ENCODE data around the gene POMGNT1.

The POMGNT1 gene

DNA sequence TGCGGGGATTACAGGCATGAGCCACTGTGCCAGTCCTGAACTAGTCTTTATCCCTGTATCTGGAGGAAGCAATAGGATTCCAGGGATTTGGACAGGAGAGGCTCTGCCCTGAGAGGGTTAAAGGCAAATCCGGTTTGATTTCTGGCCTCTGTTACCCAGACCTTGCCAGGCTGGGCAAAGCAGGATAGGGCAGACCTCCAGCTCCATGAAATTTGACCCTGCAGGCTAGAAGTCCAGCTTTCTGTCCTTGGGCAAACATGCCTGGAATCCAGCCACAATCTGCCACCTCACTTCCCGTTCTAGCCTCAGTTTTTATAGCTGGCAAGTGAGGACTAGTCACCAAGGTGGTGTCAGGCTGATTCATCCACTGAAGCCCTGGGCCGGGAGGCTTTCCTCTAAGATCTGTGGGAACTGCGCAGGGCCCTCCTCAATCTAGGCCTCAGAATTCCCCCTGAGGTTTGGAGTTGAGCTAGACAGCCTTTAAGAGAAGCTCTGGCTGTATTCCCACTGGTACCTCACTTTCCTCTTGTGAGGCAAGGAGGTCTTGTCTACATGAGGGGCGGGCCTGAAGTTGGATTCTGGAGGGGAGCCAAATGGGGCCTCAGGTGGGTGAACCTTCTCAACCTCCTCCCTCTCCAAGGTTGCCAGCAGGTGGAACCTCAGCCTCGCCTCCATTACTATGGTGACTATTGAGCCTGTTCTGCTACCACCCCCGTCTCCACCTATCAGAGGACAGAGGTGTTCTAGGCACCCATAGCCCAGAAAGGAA, 15.0 kb downstream of the POMGNT1 start:
- DNase-seq, result peak; percentile 95

DNA sequence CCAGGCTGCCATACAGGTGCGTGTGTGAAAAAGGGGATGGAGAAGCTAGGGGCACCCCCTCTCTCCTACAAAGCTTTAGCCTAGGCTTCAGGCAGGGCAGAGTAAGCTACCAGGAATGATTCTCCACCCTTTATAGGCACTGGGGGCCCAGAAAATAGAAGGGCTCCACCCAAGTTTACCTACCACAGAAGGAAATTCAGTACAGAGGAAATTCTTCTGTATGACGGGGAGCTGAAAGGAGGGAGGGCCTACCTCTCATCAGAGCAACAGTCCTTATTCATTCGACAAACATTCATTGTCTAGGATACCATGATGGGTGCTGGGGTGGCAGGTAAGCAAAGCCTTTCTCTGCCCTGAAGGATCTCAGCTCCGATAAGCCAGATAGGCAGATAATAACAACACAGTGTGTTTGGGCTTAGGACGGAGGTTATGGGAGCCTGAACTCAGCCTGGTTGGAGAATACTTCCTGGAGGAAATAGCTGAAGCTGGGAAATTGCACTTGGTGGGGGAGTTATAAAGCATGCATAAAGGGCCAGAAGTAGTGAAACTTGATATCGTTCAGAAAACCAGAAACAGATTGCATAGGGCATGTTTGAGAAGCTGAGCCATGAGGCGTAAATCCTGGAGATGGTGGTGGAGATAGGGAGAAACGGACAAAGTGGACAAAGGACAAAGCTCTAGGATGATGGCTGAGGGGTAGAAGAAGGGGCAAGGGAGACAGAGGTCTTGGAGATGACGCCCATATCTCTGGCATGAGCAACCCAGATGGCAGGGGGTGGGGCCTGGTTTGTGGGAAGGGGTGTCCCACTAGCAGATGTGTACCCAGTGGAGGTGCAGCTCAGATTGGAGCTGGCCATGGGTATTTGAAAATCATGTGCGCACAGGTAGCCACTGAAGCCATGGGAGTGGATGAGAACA, 16.6 kb downstream of the POMGNT1 start:
- peak; percentile 49 for DNase-seq

DNA sequence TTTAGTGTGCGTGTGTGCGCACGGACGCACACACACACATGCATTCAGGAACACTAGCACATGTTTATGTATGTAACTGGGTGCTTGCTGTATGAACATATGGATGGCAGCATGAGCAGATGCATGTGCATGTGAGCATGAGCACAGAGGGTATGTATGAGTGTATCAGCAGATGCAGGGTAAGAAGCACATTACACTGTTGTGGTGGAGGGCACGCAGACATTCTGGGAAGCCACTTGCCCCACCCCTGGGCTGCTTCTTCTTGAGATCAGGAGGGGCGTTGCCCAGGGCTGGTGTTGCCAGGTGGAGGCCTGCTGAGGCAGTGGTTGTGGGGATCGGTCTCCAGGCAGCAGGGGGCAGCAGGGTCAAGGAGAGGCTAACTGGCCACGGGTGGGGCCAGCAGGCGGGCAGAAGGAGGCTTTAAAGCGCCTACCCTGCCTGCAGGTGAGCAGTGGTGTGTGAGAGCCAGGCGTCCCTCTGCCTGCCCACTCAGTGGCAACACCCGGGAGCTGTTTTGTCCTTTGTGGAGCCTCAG, 18.1 kb downstream of the POMGNT1 start:
- no peak for DNase-seq

DNA sequence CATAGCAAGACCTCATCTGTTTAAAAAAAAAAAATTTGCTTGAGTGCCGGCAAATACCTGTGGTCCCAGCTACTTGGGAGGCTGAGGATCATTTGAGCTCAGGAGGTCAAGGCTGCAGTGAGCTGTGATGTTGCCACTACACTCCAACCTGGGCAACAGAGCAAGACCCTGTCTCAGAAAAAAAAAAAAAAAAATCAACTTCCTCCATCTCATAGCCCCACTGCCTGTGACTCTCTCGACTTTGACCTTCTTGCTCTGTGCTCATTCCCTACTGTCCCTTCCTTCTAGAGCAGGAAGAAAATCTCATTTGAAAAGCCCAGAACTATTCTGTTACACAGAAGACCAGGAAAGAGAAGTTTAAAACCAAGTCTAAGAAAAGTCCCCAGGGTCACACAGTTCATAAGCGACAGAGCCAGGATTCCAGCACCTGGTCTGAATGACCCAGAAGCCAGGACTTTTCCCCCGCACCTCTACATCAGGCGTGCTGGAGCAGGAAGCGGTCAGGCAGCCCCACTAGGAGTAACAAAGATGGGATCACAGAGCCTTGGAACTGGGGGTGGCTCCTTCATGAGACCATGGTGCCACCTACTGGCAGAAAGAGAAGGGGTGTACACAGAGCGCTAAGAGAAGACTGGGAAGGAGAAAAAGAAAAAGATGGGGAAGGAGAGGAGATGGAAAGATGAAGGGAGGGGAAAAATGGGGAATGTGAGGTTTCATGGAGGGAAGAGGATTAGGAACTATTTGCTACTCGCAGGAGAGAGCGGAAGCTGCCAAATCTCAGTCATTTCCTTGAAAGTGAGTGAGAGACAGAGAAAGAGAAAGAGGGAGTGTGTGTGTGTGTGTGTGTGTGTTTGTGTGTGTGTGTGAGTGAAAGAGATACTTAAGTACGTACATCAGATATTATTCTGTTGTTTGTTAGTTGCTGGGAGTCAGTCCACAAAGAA, 18.8 kb downstream of the POMGNT1 start:
- DNase-seq, result peak; percentile 85

DNA sequence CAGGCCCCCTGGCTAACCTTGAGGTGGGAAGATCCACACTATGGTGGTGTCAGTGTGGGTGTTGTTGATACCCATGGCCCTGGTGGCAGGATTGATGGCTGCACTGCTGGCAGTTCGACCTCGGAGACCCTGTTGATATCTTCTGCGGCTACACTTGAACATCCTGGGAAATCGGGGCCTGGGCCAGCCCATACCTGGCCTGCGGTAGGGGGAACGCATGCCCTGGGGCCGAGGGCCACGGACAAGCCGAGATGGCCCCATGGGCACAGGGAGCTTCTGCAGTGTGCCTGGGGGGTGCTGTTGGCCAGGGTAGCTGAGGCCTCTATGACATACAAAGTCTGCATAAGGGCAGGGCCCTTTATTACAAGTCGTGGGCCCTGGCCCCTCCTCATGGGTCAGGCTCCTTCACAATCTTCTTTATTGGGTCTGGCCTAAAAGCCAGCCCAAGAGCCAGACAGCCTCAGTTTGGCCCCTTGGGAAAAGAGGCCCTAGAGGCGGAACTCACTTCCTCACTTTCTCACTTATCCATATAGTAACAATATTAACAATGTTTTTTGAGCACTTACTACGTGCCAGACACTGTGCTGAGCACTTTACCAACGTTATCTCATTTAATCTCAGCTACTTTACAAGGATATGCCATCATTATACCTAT, 21.9 kb downstream of the POMGNT1 start, which contains the start of gene P3R3URF:
P3R3URF (minus strand) TSS at position 278 of the 655 bp plus-strand sequence; CDS start at position 261, 17 bp downstream.
- no peak for DNase-seq

DNA sequence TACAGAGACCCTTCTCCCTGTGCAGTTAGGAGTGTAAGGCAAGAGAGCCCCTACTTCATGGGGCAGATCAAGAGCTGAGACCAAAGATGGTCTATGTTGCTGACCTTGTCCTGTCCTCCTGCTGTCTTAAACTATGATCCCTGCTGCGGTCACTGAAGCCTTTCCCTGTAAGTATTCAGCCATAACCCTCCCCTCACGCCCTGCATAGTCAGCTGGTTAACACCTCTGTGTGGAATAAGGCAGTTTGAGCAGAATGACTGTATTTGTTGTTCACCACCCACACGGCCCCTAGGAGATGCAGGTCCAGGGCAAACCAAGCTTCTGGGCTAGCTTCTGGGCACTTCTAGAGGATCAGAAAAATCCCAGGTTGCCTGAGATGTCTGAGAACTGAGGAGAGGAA, 23.0 kb downstream of the POMGNT1 start:
- no peak for DNase-seq

DNA sequence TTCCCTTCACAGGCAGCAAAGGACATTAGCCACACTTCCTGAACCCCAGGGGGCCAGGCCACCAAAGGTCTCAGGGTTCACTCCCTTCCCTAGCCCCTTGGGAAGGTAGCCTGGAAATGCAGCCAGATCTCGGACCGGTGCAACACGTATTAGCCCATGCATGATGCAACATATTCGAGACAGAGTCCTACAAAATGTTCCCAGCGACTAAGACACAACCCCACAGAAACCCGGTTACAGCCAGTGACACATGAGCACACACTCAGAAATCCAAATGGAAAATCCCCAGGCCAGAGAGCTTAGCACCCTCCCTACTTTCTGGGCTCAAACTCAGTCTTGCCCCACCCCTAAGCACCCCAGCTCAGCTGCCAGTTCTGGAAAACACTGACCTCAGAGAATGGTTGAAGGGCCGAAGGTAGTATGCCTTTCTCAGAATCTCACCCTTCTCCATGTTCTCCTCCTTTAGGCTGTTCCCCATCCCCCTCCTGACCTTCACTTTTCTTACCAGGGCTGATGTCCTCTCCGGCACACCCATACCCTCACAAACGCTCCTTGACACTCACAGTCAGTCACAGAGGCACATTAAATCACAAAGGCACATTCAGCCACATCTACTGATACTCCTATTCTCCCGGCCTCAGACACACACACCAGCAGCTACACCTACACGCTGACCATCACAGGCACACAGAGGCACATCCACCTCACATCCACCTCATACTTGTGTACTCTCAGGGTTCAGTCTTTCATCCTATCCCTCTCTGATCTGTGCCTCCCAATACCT, 23.6 kb downstream of the POMGNT1 start, which contains the start of gene TSPAN1:
TSPAN1 (plus strand) TSS at position 640 of the 784 bp plus-strand sequence. CDS start 6,021 bp downstream, outside the sequence.
- peak; percentile 46 for DNase-seq

DNA sequence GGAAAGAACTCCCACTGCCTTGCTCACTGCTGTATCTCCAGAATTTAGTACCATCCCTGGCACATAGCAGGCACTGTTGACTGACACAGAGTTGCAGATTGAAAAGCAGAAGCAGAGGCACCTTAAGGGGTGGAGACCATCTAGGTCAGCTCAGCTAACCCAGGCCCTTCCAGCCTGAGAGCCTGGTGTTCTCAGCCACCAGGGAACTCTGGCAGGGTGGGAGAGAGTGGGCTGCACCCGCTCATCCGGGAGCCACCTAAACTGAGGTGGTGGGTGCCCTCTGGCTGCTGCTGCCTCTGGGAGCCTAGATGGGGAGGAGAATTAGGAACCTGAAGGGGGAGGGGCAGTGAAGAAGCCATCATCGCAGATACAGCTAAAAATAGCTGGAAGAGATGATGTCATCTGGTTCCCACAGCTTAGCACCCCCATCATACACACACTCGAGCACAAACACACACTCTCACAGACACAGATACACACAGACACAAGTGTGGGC, 24.8 kb downstream of the POMGNT1 start:
- DNase-seq, result peak; percentile 57

DNA sequence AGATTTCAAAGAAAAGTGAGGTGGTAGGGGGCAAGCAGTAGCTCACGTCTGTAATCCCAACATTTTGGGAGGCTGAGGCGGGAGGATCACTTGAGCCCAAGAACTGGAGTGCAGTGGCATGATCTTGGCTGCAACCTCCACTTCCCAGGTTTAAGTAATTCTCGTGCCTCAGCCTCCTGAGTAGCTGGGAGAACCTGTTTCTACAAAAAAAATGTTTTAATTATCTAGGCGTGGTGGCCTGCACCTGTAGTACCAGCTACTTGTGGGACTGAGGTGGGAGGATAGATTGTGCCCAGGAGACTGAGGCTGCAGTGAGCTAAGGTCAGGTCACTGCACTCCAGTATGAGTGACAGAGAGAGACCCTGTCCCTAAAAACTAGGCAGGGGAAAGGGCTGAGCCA, 25.9 kb downstream of the POMGNT1 start:
- no peak for DNase-seq

DNA sequence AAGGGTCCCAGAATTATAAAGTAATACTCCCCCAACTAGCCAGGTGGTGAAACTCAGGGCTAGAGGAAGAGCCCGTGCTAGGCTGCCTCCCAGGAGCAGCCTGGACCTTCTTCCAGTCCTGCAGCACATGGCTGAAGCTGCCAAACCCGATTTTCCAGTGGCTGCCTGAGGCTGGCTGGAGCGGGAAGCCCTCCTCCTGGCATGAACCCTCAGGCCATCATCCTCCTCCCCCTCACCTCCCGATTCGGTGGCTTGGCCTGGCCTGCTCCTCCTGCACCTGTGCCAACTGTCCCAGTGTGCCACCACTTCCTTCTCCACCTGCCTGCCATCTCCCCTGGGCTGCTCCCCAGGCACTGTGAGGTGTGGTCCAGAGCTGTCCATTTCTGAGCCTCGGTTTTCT, 26.4 kb downstream of the POMGNT1 start:
- DNase-seq, result no peak

DNA sequence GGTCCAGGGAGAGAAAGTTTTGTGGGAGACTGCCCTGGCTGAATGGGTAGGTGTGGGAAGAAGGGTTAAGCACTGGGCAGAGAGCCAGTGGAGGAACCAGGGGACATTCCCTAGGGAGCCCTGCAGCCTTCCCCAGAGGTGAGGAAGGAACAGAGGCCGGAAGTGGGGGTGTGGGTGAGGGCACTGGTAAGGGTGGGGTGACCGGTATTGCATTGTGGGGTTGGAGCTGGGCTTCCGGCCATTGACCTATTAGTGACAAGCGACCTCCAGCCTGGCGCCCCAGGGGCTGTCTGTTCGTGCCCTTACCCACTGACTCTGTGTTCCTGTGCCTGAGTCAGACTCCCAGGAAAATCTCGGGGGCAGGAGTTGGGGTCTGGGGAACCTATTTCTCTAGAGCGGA, 26.9 kb downstream of the POMGNT1 start:
- DNase-seq, result no peak

DNA sequence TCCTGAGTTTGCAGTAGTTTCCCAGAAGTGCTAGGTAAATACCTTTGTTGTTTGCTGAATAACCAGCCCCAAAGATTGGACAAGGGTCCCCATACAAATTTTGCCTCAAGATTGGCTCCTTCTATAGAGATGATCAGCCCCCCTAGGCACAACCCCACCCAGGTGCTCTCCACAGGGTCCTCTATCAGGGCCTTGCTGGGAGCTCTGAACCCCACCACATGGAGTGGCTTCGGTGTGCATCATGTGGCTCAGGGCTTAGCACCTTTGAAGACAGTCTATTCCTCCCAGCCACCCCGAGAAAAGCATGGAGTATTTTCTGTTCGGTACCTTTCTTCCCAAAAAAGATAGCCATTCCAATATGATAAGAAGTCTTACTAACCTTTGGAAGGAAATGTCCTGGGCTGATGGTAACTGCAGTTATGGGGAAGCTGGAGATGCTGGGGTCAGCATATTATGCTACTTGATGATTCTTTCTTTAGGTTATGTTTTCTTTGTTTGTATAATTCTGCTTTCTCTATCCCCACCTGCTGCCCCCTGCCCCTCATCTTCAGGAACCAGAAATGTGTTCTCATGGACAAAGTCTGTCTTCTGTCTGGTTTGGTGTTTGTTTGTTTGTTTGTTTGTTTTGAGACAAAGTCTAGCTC, 28.3 kb downstream of the POMGNT1 start:
- no peak for DNase-seq

DNA sequence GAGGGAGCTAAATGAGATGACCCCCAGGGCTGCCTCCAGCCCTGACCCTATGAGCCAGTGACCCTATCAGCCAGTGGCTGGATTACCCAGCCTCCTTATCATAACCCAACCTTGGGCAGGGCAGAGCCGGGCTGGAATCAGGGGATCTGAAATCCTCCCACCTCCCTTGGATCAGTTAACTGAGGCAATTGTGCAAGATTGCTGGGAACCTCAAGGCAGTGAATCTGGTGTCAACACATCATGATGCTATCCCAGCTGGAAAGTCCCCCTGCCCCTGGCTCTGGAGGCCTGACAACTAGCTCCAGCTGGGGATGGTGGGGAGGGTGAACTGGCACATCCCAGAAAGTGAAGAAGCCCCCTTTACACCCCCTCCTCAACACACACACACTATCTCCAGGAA, 29.8 kb downstream of the POMGNT1 start:
- no peak for DNase-seq

DNA sequence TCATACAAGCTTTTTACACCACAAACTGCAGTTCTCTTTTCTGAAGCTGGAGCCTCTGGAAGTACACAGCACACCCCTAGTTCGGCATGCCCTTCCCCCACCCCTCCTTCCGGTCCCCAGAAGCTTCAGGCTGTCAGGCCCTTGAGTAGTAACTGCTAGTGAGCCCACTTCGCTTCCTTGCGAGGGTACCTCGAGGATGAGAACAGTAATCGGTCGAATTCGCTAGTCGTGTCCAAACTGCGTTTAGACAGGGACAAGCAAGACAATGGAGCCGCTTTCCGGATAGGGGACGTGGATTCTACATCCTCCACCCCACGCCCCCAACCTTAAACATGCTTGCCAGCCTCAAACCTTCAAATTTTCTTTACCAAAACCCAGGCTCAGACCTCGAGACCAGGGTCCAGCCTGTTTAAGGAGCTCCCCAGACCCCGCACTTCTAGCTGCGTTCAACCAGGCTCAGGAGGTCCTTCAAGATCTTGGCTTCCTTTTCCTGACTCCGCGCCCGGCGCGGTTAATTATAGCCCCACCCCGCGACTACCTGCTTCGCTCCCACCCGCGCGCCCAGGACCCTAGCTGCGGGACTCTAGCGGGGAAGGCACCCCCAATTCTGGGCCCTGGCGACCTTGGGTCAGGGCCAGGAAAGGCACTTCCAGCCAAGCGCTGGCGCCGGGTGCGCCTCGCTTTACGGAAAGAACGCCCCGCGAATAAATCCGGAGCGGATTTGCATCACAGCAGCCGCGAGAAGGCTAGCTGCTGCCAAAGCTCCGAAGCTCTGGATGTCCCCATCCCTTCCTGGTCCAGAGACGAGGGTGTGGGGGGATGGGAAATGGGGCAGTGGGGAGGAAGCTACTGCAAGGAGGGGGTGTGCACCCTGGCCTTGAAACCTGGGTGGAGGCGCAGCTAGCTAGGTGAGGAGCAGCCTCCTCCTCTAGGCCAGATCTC, 31.4 kb downstream of the POMGNT1 start:
- no peak for DNase-seq

DNA sequence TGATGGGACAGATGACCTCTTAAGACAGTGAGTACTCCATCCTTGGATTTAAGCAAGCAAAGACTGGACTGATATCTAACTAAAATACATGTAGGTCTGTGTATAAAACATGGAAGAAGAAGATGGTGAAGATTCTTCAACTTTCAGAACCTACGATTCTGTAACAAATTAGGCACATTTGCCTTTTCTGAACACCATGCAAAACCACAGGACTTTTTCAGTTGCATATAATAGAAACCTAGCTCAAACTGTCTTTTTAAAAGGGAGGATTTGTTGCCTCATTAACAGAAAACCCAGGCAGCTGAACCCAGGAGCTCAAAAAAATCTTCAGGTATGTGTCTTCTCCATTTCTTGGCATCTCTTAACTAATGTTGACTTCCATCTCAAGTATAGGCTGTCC, 38.0 kb downstream of the POMGNT1 start:
- DNase-seq, result no peak

DNA sequence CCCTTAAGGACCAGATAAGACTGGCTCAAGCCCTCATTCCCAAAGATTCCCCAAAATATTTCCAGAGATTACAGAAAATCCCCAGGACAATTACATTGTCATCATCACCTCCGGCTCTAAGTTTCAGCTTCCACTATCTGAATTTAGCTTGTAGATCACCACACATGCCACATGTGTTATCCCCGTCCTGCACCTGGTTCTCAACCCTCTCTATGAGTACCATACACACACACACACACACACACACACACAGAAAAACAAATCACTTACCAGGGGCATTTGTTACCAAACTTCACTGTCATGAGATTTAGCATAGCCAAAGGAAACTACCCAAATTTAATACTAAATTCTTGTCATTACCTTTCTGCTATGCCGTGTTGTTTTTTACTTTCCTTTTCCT, 38.7 kb downstream of the POMGNT1 start:
- DNase-seq, result no peak

DNA sequence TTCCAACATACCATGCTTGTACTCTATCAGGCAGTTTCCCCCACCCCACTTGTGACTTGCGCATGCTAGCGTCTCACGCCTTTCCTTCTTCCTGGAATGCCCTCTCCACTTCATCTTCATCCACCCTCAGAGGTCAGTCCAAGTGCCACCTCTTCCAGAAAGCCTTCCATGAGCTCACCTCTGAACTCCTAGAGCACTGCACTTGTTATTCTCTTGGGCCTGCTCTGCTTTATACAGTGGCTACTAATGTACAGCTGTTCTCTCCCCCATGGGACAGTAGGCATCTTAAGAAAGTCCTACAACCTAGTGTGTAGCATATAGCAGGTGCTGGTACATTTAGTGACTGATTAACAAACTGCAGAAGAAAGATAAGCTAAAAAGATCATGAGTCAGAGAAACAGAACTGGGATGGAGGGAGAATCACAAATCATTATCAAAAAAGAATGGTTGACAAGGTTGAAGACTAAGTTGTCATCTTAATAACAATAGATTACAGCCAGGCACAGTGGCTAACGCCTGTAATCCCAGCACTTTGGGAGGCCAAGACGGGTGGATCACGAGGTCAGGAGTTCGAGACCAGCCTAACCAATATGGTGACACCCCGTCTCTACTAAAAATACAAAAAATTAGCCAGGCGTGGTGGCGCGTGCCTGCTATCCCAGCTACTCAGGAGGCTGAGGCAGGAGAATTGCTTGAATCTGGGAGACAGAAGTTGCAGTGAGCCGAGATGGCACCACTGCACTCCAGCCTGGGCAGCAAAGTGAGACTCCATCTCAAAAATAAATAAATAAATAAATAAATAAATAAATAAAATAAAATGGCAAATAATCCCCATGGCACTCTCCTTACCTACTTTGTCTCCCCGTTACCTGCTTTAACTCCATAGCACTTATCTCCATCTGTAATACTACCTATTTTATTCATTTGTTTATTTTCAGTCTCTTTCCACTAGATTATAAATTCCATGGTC, 39.6 kb downstream of the POMGNT1 start:
- no peak for DNase-seq

All from fibroblast of skin of back (primary cell).